Loucy (cell line): ENCODE data around the gene MATR3.
"Not testable (repeated sequence)": the region's sequence is repeated elsewhere in the genome, so short reads cannot be mapped to it uniquely, and the experiment has no call there.

Experiments used
- EZH2phosphoT487 ChIP-seq: fragments of 200-600 bp; IDR thresholded peaks from 2 replicates; pipeline ENCODE4 v1.6.1; 2018; ENCODE audit warnings: antibody characterized with exemption, mild to moderate bottlenecking, moderate library complexity, borderline replicate concordance
- TF ChIP-seq, protein P1 (sequence below): fragments of 200-600 bp; sonication (generic); conservative IDR thresholded peaks from 2 replicates; pipeline ENCODE4 v1.5.1; 2014; ENCODE audit warnings: mild to moderate bottlenecking, antibody characterized with exemption, low read length

DNA sequence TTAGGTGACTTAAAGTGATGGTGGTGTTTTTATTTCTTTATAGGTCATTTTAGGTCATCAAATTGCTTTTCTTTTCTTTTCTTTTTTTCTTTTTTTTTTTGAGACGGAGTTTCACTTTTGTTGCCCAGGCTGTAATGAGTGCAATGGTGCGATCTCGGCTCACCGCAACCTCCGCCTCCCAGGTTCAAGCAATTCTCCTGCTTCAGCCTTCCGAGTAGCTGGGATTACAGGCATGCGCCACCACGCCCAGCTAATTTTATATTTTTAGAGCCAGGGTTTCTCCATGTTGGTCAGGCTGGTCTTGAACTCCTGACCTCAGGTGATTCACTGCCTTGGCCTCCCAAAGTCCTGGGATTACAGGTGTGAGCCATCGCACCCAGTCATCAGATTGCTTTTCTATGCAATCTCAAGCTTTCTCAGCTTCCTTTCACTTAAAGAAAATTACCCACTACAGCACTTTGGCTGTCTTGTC lies 17.2 kb downstream of the MATR3 start:
- TF ChIP-seq, protein P1, sequence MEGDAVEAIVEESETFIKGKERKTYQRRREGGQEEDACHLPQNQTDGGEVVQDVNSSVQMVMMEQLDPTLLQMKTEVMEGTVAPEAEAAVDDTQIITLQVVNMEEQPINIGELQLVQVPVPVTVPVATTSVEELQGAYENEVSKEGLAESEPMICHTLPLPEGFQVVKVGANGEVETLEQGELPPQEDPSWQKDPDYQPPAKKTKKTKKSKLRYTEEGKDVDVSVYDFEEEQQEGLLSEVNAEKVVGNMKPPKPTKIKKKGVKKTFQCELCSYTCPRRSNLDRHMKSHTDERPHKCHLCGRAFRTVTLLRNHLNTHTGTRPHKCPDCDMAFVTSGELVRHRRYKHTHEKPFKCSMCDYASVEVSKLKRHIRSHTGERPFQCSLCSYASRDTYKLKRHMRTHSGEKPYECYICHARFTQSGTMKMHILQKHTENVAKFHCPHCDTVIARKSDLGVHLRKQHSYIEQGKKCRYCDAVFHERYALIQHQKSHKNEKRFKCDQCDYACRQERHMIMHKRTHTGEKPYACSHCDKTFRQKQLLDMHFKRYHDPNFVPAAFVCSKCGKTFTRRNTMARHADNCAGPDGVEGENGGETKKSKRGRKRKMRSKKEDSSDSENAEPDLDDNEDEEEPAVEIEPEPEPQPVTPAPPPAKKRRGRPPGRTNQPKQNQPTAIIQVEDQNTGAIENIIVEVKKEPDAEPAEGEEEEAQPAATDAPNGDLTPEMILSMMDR, result not testable (repeated sequence)
- TF ChIP-seq EZH2phosphoT487, result not testable (repeated sequence)
